SK-N-SH treated with all-trans-retinoic acid at 6 μM for 48 hours (cell line): ENCODE data around the gene RAI14.

Experiments
- ATAC-seq: fragments of 200-7000 bp; cut with Tn5 transposase; 3 replicates; pipeline ENCODE4 v1.9.1; 2020; ENCODE audit warnings: mild to moderate bottlenecking, moderate library complexity
- ARNTL ChIP-seq: fragments of 450-650 bp; formaldehyde crosslinking; IDR thresholded peaks from 2 replicates; pipeline ENCODE4 v1.5.0; 2020; ENCODE audit warnings: low read depth, mild to moderate bottlenecking, moderate library complexity, borderline replicate concordance
- BACH2 ChIP-seq: fragments of 250-450 bp; sonication (Bioruptor Pico); IDR thresholded peaks from 2 replicates; pipeline ENCODE4 v1.9.0; 2021; ENCODE audit warnings: mild to moderate bottlenecking, borderline replicate concordance
- CSDC2 ChIP-seq: fragments of 250-450 bp; sonication (Bioruptor Pico); IDR thresholded peaks from 2 replicates; pipeline ENCODE4 v1.5.0; 2020; ENCODE audit warnings: mild to moderate bottlenecking, moderate library complexity
- CSRNP3 ChIP-seq: fragments of 250-450 bp; sonication (Bioruptor Pico); IDR thresholded peaks from 2 replicates; pipeline ENCODE4 v1.5.1; 2021; ENCODE audit warnings: mild to moderate bottlenecking, moderate library complexity
- GLIS3 ChIP-seq: fragments of 250-450 bp; sonication (Bioruptor Pico); IDR thresholded peaks from 2 replicates; pipeline ENCODE4 v1.5.0; 2020; ENCODE audit warnings: mild to moderate bottlenecking, moderate library complexity
- ISL1 ChIP-seq: fragments of 250-450 bp; sonication (Bioruptor Pico); IDR thresholded peaks from 2 replicates; pipeline ENCODE4 v2.1.2; 2022; ENCODE audit warnings: mild to moderate bottlenecking, moderate library complexity
- OSR1 ChIP-seq: fragments of 250-450 bp; sonication (Bioruptor Pico); IDR thresholded peaks from 2 replicates; pipeline ENCODE4 v1.8.0; 2022; ENCODE audit warnings: moderate library complexity, mild to moderate bottlenecking, inconsistent platforms
- PPARA ChIP-seq: fragments of 250-450 bp; sonication (Bioruptor Pico); IDR thresholded peaks from 2 replicates; pipeline ENCODE4 v1.5.0; 2020; ENCODE audit warnings: mild to moderate bottlenecking, borderline replicate concordance
- RARB ChIP-seq: fragments of 250-450 bp; sonication (Bioruptor Pico); IDR thresholded peaks from 2 replicates; pipeline ENCODE4 v1.8.0; 2021; ENCODE audit warnings: mild to moderate bottlenecking, moderate library complexity
- SNAI2 ChIP-seq: fragments of 250-450 bp; sonication (Bioruptor Pico); IDR thresholded peaks from 2 replicates; pipeline ENCODE4 v1.5.0; 2020; ENCODE audit warnings: mild to moderate bottlenecking, moderate library complexity
- TCF4 ChIP-seq: fragments of 250-450 bp; sonication (Bioruptor Pico); IDR thresholded peaks from 2 replicates; pipeline ENCODE4 v1.8.0; 2021; ENCODE audit warnings: mild to moderate bottlenecking, moderate library complexity, borderline replicate concordance
- TOX ChIP-seq: fragments of 250-450 bp; sonication (Bioruptor Pico); IDR thresholded peaks from 2 replicates; pipeline ENCODE4 v1.8.0; 2021; ENCODE audit warnings: mild to moderate bottlenecking, moderate library complexity, borderline replicate concordance
- ZFP3 ChIP-seq: fragments of 250-450 bp; sonication (Bioruptor Pico); IDR thresholded peaks from 2 replicates; pipeline ENCODE4 v1.5.0; 2020; ENCODE audit warnings: mild to moderate bottlenecking, moderate library complexity
- ZFP30 ChIP-seq: fragments of 450-650 bp; formaldehyde crosslinking; IDR thresholded peaks from 2 replicates; pipeline ENCODE4 v1.5.0; 2022; ENCODE audit warnings: mild to moderate bottlenecking, moderate library complexity
- ZNF565 ChIP-seq: fragments of 450-650 bp; formaldehyde crosslinking; conservative IDR thresholded peaks from 2 replicates; pipeline ENCODE4 v1.5.0; 2020; ENCODE audit warnings: low read depth, mild to moderate bottlenecking, moderate library complexity
- ZNF70 ChIP-seq: fragments of 450-650 bp; formaldehyde crosslinking; IDR thresholded peaks from 2 replicates; pipeline ENCODE4 v1.5.0; 2020; ENCODE audit warnings: mild to moderate bottlenecking, moderate library complexity
- ZNF8 ChIP-seq: fragments of 450-650 bp; formaldehyde crosslinking; IDR thresholded peaks from 2 replicates; pipeline ENCODE4 v1.5.0; 2020; ENCODE audit warnings: mild to moderate bottlenecking, moderate library complexity
- TF ChIP-seq, protein P1 (sequence below): fragments of 250-450 bp; sonication (Bioruptor Pico); IDR thresholded peaks from 2 replicates; pipeline ENCODE4 v1.5.1; 2020; ENCODE audit warnings: low read depth, mild to moderate bottlenecking, moderate library complexity
- TF ChIP-seq, protein P2 (sequence below): fragments of 250-450 bp; sonication (Bioruptor Pico); IDR thresholded peaks from 2 replicates; pipeline ENCODE4 v1.5.0; 2020; ENCODE audit warnings: mild to moderate bottlenecking, moderate library complexity
- TF ChIP-seq, protein P3 (sequence below): fragments of 250-450 bp; sonication (Bioruptor Pico); IDR thresholded peaks from 2 replicates; pipeline ENCODE4 v1.8.0; 2021; ENCODE audit warnings: low read depth, mild to moderate bottlenecking, moderate library complexity, borderline replicate concordance

The RAI14 gene

GRCh38 chr5:34624691-34625090 is 31.4 kb upstream of the RAI14 start (continued):
- TF ChIP-seq CSRNP3 (CRISPR knock-in tag): no peak

GRCh38 chr5:34625246-34625645 is 30.9 kb upstream of the RAI14 start:
- ATAC-seq: peak; percentile 26; the same call in 2 of the 3 replicates
- TF ChIP-seq CSRNP3 (CRISPR knock-in tag) (no peak), ISL1 (no peak), RARB (CRISPR knock-in tag) (no peak), CSDC2 (no peak), GLIS3 (no peak), ZNF70 (CRISPR knock-in tag) (no peak), OSR1 (no peak), BACH2 (CRISPR knock-in tag) (no peak)
- TF ChIP-seq, protein P1, sequence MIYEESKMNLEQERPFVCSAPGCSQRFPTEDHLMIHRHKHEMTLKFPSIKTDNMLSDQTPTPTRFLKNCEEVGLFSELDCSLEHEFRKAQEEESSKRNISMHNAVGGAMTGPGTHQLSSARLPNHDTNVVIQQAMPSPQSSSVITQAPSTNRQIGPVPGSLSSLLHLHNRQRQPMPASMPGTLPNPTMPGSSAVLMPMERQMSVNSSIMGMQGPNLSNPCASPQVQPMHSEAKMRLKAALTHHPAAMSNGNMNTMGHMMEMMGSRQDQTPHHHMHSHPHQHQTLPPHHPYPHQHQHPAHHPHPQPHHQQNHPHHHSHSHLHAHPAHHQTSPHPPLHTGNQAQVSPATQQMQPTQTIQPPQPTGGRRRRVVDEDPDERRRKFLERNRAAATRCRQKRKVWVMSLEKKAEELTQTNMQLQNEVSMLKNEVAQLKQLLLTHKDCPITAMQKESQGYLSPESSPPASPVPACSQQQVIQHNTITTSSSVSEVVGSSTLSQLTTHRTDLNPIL: no peak
- TF ChIP-seq, protein P2, sequence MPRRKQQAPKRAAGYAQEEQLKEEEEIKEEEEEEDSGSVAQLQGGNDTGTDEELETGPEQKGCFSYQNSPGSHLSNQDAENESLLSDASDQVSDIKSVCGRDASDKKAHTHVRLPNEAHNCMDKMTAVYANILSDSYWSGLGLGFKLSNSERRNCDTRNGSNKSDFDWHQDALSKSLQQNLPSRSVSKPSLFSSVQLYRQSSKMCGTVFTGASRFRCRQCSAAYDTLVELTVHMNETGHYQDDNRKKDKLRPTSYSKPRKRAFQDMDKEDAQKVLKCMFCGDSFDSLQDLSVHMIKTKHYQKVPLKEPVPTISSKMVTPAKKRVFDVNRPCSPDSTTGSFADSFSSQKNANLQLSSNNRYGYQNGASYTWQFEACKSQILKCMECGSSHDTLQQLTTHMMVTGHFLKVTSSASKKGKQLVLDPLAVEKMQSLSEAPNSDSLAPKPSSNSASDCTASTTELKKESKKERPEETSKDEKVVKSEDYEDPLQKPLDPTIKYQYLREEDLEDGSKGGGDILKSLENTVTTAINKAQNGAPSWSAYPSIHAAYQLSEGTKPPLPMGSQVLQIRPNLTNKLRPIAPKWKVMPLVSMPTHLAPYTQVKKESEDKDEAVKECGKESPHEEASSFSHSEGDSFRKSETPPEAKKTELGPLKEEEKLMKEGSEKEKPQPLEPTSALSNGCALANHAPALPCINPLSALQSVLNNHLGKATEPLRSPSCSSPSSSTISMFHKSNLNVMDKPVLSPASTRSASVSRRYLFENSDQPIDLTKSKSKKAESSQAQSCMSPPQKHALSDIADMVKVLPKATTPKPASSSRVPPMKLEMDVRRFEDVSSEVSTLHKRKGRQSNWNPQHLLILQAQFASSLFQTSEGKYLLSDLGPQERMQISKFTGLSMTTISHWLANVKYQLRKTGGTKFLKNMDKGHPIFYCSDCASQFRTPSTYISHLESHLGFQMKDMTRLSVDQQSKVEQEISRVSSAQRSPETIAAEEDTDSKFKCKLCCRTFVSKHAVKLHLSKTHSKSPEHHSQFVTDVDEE: no peak
- TF ChIP-seq, all 23 proteins: peak for 0

DNA sequence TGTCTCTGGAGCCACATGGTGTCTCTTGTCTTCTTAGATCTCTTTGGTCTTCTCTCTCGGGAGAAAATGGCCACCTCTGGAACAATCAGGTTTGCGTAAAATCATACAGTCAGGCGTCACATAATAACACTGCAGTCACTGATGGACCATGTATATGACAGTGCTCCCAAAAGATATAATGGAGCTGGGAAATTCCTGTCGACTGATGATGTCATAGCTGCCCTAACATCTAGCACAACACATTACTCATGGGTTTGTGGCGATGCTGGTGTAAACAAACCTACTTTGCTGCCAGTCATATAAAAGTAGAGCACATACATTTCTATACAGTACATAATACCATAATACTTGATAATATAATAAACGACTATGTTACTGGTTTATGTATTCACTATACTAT is 30.1 kb upstream of the RAI14 start:
- TF ChIP-seq TCF4 (CRISPR knock-in tag) (no peak), ISL1 (no peak), ZFP3 (CRISPR knock-in tag) (no peak), ZNF8 (CRISPR knock-in tag) (no peak), CSRNP3 (CRISPR knock-in tag) (no peak), ARNTL (CRISPR knock-in tag) (no peak), CSDC2 (no peak), BACH2 (CRISPR knock-in tag) (no peak), ZNF565 (no peak), SNAI2 (no peak), GLIS3 (no peak), ZFP30 (CRISPR knock-in tag) (no peak), OSR1 (no peak), RARB (CRISPR knock-in tag) (no peak), TOX (CRISPR knock-in tag) (no peak), PPARA (no peak)
- TF ChIP-seq, protein P1: no peak
- TF ChIP-seq, protein P3, sequence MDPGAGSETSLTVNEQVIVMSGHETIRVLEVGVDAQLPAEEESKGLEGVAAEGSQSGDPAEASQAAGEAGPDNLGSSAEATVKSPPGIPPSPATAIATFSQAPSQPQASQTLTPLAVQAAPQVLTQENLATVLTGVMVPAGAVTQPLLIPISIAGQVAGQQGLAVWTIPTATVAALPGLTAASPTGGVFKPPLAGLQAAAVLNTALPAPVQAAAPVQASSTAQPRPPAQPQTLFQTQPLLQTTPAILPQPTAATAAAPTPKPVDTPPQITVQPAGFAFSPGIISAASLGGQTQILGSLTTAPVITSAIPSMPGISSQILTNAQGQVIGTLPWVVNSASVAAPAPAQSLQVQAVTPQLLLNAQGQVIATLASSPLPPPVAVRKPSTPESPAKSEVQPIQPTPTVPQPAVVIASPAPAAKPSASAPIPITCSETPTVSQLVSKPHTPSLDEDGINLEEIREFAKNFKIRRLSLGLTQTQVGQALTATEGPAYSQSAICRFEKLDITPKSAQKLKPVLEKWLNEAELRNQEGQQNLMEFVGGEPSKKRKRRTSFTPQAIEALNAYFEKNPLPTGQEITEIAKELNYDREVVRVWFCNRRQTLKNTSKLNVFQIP (CRISPR knock-in tag): no peak
- TF ChIP-seq, all 23 proteins: peak for 0

More for the DNA sequence above, 30.1 kb upstream of the RAI14 start:
- ATAC-seq: peak; percentile 32; the same call in 2 of the 3 replicates
